ENCODE results near the gene SAMD9. TPM values are rescaled to one million over a fixed set of nuclear protein-coding genes. Genes with fewer than 3 reads are reported as not detected.
"Not testable (repeated sequence)": the region's sequence is repeated elsewhere in the genome, so short reads cannot be mapped to it uniquely, and the experiment has no call there.

Gene SAMD9
- polyA plus RNA-seq, 5 donors = 6.4 to 12.5 (median 11.0) TPM

GRCh38 chr7:93123532-93123931, 5.8 kb upstream of the SAMD9 start:
- DNase-seq = not testable (repeated sequence)

GRCh38 chr7:93120592-93121549, 3.1 kb upstream of the SAMD9 start:
- no peak for DNase-seq

- DNase-seq = no peak
These were observed 1.6 kb upstream of the SAMD9 start for GRCh38 chr7:93119191-93119905.

DNA sequence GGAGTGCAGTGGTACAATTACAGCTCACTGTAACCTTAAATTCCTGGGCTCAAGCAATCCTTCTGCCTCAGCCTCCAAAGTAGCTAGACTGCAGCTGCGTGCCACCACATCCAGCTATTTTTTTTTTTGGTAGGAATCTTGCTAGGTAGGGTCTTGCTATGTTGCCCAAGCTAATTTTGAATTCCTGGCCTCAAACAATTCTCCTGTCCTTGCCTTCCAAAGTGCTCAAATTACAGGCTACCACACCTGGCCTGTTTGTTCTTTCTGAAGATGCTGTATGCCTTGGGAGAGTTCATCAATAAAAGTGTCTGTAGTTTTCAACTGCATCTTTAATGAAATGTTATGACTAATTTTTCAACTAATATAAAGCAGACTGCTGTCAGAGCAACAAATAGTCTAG, 452 bp downstream of the SAMD9 start:
- no peak for DNase-seq

DNA sequence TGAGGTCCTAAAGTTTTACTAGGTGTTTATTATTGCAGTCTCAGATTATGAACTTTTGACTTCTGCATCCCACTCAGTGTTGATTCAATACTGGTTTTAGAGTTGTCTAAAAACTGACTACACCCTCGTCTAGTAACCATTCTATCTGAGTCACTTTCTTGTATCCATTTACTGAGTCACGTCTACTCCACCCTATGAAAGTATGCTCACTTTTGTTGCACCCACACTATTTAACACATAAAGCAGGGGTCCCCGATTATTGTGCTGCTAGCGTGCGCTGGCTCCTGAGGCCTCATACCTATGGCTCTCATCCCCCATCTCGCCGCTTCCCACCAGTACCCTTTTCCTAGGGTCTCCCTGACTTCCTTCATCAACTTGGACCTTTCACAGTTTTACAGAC, 2.0 kb downstream of the SAMD9 start:
- DNase-seq = no peak

DNA sequence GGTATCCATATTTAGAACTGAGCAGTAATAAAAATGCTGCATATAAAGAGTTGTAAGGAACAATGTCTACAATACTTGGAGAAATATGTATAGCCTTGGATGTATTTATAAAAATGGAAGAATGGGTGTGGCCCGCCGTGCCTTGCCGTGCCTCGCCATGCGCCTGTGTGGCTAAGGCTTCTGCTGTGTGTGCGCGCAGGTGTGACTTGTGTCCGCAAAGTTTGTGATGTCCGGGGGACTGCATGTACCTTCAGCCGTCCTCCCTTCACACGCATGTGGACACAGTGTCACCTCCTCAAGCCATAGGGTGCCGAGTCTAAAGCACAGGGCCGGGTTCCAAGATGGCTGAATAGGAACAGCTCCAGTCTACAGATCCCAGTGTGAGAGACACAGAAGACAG, 9.8 kb downstream of the SAMD9 start:
- DNase-seq = no peak

DNA sequence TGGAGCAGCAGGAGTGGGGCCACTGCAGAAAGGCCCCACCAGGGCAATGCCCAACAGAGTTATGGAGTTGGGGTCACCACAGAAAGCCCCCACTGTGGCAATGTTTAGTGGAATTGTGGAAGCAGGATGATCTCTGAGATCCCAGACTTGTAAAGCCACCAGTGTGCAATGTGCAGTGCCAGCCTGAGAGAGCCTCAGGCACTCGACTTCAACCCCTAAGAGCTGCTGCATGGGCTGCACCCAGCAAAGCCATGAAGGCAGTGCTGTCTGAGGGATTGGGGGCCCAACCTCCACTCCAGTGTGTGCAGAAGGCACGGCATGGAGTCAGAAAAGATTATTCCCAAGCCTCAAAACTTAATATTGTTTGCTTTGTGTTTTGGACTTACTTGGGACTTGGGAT, 20.4 kb downstream of the SAMD9 start:
- no peak for DNase-seq

GRCh38 chr7:93092757-93093370, 24.9 kb downstream of the SAMD9 start:
- no peak for DNase-seq

GRCh38 chr7:93073357-93073756, 44.4 kb downstream of the SAMD9 start:
- DNase-seq = not testable (repeated sequence)

DNA sequence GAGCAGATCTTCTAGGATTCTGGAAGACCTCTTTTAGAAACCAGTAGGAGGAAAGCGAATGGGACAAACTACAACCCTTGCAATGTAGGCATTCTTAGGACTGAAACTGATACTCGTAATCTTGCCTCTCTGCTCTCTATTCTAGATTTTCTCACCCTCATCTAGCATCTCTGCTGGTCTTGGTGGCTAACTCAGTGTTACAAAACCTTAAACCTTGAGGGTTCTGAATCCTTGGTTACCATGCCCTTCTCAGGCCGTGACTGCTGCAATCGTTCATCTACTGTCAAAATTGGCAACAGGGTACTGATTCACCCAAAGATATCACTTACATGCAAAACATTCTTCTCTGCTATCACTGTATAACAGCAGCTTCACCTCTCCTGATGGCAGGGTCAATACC, 55.2 kb downstream of the SAMD9 start:
- no peak for DNase-seq

DNA sequence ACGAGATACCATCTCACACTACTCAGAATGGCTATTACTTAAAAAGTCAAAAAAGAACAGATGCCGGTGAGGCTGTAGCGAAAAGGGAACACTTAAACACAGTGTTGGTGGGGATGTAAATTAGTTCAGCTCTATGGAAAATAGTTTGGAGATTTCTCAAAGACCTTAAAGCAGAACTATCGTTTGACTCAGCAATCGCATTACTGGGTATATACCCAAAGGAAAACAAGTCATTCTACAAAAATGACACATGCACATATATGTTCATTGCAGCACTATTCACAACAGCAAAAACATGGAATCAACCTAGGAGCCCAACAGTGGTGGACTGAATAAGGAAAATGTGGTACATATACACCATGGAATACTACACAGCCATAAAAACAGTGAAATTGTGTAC, 56.9 kb downstream of the SAMD9 start:
- no peak for DNase-seq

GRCh38 chr7:93060025-93060424, 57.8 kb downstream of the SAMD9 start:
- no peak for DNase-seq

- DNase-seq = not testable (repeated sequence)
These were observed 61.2 kb downstream of the SAMD9 start for GRCh38 chr7:93056621-93057020.

- peak; percentile 21 to 36 for DNase-seq
These were observed 62.2 kb downstream of the SAMD9 start for GRCh38 chr7:93055543-93056107.

- DNase-seq = no peak
These were observed 62.8 kb downstream of the SAMD9 start for GRCh38 chr7:93054975-93055374.

- no peak for DNase-seq
These were observed 63.5 kb downstream of the SAMD9 start for GRCh38 chr7:93053949-93054943.

DNA sequence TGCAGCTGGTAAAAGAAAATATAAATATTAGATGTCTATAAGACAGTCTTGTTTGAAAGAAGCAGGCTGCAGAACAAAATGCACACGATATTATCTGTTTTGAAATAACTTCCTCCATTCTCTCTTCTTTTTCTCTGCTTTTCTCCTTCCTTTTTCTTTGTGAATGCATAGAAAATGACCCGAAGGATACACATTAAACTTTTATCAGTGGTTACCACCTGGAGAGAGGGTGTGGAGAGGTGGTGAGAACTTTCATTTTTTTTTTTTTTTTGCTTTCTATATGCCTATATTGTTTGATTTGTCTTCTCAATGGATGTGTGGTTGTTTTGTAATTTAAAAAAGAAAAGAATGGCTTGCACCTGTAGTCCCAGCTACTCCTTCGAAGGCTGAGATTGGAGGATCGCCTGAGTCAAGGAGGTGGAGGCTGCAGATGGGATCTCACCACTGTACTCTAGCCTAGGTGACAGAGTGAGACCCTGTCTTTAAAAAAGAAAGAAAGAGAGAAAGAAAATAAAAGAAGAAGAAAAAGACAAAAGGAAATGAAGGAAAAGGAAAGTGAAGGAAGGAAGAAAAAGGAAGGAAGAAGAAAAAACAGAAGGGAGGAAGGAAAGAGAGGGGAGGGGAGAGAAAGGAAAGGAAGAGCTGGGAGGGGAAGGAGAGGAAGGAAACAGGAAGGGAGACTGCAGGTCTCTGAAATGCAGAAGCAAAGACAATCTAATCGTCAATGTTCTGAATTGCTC, 64.4 kb downstream of the SAMD9 start:
- no peak for DNase-seq

DNA sequence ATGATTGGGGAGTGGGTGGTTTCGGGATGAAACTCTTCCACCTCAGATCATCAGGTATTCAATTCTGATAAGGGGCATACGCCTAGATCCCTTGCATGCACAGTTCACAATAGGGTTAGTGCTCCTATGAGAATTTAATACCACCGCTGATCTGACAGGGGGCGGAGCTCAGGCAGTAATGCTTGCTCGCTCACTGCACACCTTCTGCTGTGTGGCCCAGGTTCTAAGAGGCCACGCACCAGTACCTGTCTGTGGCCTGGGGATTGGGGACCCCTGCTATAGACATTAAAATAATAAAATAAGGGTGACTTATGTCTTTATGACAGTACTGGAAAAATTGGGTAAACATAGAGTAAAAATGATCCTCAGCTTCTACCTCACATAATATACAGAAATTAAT, 66.1 kb downstream of the SAMD9 start:
- DNase-seq = no peak

Measured in right lung (tissue), 5 donors.